Neural progenitor cell (in vitro differentiated cells): Measurements from ENCODE around the gene CSHL1.

Source experiments
- CTCF ChIP-seq: fragments of 200-600 bp; sonication (generic); IDR thresholded peaks from 2 replicates; pipeline ENCODE4 v1.5.1; 2017; ENCODE audit warnings: antibody characterized with exemption, mild to moderate bottlenecking
- EZH2 ChIP-seq: fragments of 200-600 bp; sonication (generic); IDR thresholded peaks from 2 replicates; pipeline ENCODE4 v1.6.1; 2017; ENCODE audit warnings: antibody characterized with exemption, mild to moderate bottlenecking, moderate library complexity

DNA sequence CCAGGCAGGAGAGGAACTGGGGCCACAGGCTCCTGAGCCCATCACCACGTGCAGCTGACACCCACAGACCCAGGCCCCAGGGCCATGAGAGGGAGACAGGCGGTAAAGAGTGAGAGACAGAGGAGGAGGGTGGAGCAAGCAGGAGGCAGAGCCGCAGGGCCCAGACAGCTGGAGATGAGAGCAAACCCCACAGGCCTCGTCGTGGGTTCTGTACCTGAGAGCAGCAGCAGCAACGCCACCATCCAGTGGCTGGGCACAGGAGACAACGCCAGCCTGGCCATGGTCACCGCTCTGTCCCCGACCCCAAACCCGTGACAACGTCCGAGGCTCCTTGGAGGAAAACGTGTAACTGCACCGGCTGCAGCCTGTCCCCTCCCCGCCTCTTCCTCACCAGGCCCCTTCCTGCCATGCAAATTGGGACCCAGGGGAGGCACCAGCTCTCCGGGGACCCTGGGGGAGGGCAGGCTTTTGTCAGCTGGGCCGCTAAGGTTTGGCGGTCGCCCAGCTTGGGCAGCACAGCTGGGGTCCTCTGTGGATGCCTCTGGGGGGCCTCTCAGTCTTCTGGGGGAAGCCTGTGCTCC lies 21.0 kb upstream of the CSHL1 start, which contains the start of gene CD79B:
- TF ChIP-seq CTCF = no peak
- TF ChIP-seq EZH2 = no peak
